Measurements from ENCODE around the gene GPLD1. TPM values are rescaled to one million over a fixed set of nuclear protein-coding genes. Genes with fewer than 3 reads are reported as not detected.

The GPLD1 gene
- 0.60 to 1.6 TPM (median 0.93 TPM) in 5 replicates for total RNA-seq (2022; extraction: Qiagen RNA extraction; ENCODE audit: low read depth)

DNA sequence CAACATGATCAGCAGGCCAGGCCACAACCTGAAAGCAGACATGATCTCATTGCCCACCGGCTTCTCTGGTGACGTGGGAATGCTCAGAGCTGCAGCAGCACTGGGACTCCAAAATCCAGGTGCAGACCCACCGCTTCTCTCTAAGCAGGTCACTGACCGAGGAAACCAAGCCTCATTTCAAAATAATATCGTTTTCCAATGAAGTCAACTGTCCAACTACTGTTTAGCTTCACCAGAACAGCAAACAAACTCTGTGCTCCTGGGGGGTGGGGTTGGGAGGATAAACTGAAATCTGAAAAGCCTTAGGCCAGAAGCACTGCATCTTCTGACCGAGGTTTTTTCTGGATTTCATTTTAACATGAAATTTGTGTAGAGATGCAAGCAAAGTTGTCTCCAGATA is at the start of gene GPLD1:
TSS of gene GPLD1 (minus strand) at position 109 of the 400 bp plus-strand sequence. CDS start at position 42, 67 bp downstream.

DNA sequence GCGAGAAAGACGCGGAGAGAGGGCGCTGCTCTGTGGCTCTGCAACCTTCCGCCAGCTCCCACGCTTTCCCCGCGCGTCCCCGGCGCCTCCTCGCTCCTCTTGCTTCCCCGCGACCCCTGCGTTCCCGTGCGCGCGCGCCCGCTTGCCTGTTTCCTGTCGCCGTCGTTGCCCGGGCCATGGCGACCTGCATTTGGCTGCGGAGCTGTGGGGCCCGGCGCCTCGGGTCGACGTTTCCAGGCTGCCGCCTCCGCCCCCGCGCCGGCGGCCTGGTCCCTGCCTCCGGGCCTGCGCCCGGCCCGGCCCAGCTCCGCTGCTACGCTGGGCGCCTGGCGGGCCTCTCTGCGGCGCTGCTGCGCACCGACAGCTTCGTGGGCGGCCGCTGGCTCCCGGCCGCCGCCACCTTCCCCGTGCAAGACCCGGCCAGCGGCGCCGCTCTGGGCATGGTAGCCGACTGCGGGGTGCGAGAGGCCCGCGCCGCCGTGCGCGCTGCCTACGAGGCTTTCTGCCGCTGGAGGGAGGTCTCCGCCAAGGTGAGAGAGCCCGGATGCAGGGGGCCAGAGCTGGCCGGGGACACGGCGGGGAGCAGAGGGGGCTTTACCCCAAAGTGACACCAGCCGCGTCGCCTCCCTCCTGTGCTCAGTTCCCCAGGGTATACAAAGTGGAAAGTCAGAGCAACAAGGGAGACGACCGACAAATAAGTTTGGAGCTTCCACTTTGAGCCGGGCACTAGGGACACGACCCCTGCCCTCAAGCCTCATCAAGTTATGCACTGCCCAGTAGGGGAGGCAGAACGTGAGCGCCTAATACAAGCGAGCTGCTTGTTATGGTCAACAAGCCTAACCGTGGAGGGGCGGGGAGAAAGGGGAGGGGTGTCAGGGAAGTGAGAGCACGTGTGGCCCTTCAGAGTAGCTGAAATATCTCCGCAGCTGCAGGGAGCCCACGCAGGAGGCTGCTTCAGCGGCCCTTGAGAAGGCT is 5.7 kb upstream of the GPLD1 start, which contains the start of gene ALDH5A1:
TSS of gene ALDH5A1 (plus strand) at position 149 of the 975 bp plus-strand sequence. CDS start at position 177, 28 bp downstream.

GRCh38 chr6:24402697-24403500 is 86.5 kb downstream of the GPLD1 start, which contains the start of gene MRS2:
MRS2 (plus strand) TSS chr6:24402936; CDS start chr6:24403047, 111 bp downstream.

Other genes with a start within 250 kb of the GPLD1 start
- gene DCDC2, start 131.5 kb downstream of the GPLD1 start, total RNA-seq (2022; extraction: Qiagen RNA extraction; ENCODE audit: low read depth): 2.0 to 3.3 TPM (median 2.5 TPM) in 5 replicates
- 18.7 to 23.8 TPM (median 20.1 TPM) in 5 replicates for gene MRS2, start 86.6 kb downstream of the GPLD1 start, total RNA-seq (2022; extraction: Qiagen RNA extraction; ENCODE audit: low read depth)
- gene ALDH5A1, start 5.4 kb upstream of the GPLD1 start, total RNA-seq (2022; extraction: Qiagen RNA extraction; ENCODE audit: low read depth): 5.2 to 8.4 TPM (median 7.1 TPM) in 5 replicates
- 2.3 to 2.7 TPM (median 2.4 TPM) in 5 replicates for gene KIAA0319, start 156.6 kb upstream of the GPLD1 start, total RNA-seq (2022; extraction: Qiagen RNA extraction; ENCODE audit: low read depth)
- gene TDP2, start 177.3 kb upstream of the GPLD1 start, total RNA-seq (2022; extraction: Qiagen RNA extraction; ENCODE audit: low read depth): 28.1 to 36.7 TPM (median 32.8 TPM) in 5 replicates
- 22.4 to 30.1 TPM (median 24.7 TPM) in 5 replicates for gene ACOT13, start 177.5 kb upstream of the GPLD1 start, total RNA-seq (2022; extraction: Qiagen RNA extraction; ENCODE audit: low read depth)
- 48.6 to 70.3 TPM (median 53.6 TPM) in 5 replicates for gene C6orf62, start 229.6 kb upstream of the GPLD1 start, total RNA-seq (2022; extraction: Qiagen RNA extraction; ENCODE audit: low read depth)